Calu3 (cell line): Measurements from ENCODE around the gene CLIP4. TPM values are rescaled to one million over a fixed set of nuclear protein-coding genes. Genes with fewer than 3 reads are reported as not detected.

Source experiments
- BruUV-seq: library from RNA; stranded (reverse); fragments of 400-500 nt; replicated peaks from 2 replicates; lab custom pipeline; 2021; lab: Mats Ljungman, UMichigan
- CTCF ChIA-PET: fragments of 300-600 bp; sonication (Branson Sonifier 250); formaldehyde crosslinking; loops from one replicate; lab custom pipeline; 2022; ENCODE audit warnings: antibody characterized with exemption; lab: Charles Lee
- DNase-seq: peaks from one replicate; pipeline ENCODE4 v3.0.0; 2022
- H3K27ac Mint-ChIP-seq: one replicate; pipeline ENCODE4 v1.8.0; 2022; ENCODE audit warnings: mixed read lengths; ENCODE audit not compliant: unreplicated experiment
- H3K27me3 Mint-ChIP-seq: one replicate; pipeline ENCODE4 v1.8.0; 2022; ENCODE audit warnings: mixed read lengths; ENCODE audit not compliant: unreplicated experiment
- H3K36me3 Mint-ChIP-seq: one replicate; pipeline ENCODE4 v1.8.0; 2022; ENCODE audit warnings: mild to moderate bottlenecking, moderate library complexity, mixed read lengths; ENCODE audit not compliant: insufficient read depth, unreplicated experiment
- H3K4me1 Mint-ChIP-seq: one replicate; pipeline ENCODE4 v1.8.0; 2022; ENCODE audit warnings: mild to moderate bottlenecking, low read depth, mixed read lengths; ENCODE audit not compliant: unreplicated experiment
- H3K4me3 Mint-ChIP-seq: one replicate; pipeline ENCODE4 v1.8.0; 2022; ENCODE audit warnings: mild to moderate bottlenecking, low read depth, moderate library complexity, mixed read lengths; ENCODE audit not compliant: unreplicated experiment
- H3K9me3 Mint-ChIP-seq: one replicate; pipeline ENCODE4 v1.8.0; 2022; ENCODE audit warnings: low read depth, mixed read lengths; ENCODE audit not compliant: unreplicated experiment
- intact Hi-C: fragments of 100-400 bp; cut with micrococcal nuclease; formaldehyde crosslinking; loops from one replicate; pipeline ENCODE4 v1.10.0; 2022; ENCODE audit not compliant: unreplicated experiment
- total RNA-seq: library from RNA; stranded (reverse); gene quantifications from 2 replicates; pipeline ENCODE4 v1.2.3, GENCODE V29; 2022
- TF ChIP-seq, protein P1 (sequence below): fragments of 200-600 bp; IDR thresholded peaks from one replicate; pipeline ENCODE4 v1.8.0; 2022; ENCODE audit warnings: antibody characterized with exemption; ENCODE audit not compliant: unreplicated experiment

Gene CLIP4
- total RNA-seq, 1 experiment from 2014 or later = 184 TPM

DNA sequence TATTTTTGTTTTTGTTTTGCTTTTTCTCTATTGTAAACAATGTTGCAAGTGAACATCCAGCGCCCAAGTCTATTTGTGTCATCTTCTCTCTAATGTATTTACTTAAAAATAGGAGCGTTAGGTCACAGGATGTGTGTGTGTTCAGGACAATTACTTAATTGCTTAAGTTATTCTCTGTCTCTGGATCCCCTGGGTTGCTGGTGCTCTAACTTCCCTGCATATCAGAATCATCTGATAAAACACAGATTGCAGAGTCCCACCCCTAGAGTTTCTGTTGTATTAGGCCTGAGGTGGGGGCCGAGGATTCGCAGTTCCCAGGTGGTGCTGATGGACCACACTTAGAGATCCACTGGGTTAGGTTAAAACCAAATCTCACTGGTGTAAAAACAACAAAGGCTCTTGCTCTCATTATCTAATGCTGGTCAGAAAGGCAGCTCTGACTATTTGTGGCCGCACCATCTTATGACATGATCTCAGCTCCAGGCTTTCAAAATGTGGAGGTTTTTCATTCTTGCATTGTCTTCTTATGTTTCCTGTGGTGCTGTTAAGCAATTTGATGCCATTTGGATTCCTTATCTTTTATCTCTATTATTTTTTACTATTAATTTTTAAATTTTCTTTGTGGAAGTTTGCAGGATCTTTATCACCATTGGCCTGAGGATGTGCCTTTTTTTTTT, 87.7 kb downstream of the CLIP4 start:
- DNase-seq = no peak
- Mint-ChIP-seq H3K27ac (peak overlapping the region; percentile 31), H3K4me1 (no peaks in the 10 kb centered on the region), H3K9me3 (no peaks in the 10 kb centered on the region), H3K4me3 (no peak overlapping the region), H3K36me3 (peaks cover 86% of the 10 kb centered on the region), H3K27me3 (no peaks in the 10 kb centered on the region)
- BruUV-seq = no TSS peak
- CTCF ChIA-PET = interaction anchor here (0.7 kb wide), 1 partner anchor 135 kb away, joined by 5 read pairs; no protein-coding TSS in a partner anchor
- TF ChIP-seq, protein P1, sequence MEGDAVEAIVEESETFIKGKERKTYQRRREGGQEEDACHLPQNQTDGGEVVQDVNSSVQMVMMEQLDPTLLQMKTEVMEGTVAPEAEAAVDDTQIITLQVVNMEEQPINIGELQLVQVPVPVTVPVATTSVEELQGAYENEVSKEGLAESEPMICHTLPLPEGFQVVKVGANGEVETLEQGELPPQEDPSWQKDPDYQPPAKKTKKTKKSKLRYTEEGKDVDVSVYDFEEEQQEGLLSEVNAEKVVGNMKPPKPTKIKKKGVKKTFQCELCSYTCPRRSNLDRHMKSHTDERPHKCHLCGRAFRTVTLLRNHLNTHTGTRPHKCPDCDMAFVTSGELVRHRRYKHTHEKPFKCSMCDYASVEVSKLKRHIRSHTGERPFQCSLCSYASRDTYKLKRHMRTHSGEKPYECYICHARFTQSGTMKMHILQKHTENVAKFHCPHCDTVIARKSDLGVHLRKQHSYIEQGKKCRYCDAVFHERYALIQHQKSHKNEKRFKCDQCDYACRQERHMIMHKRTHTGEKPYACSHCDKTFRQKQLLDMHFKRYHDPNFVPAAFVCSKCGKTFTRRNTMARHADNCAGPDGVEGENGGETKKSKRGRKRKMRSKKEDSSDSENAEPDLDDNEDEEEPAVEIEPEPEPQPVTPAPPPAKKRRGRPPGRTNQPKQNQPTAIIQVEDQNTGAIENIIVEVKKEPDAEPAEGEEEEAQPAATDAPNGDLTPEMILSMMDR = no peak
- intact Hi-C loops = no loop called here

GRCh38 chr2:29206941-29207340, 91.7 kb downstream of the CLIP4 start:
- Mint-ChIP-seq H3K4me1 (no peaks in the 10 kb centered on the region), H3K36me3 (peaks cover 84% of the 10 kb centered on the region), H3K27me3 (no peaks in the 10 kb centered on the region), H3K4me3 (no peak overlapping the region), H3K9me3 (no peaks in the 10 kb centered on the region), H3K27ac (peak overlapping the region; percentile 54)
- TF ChIP-seq, protein P1 = no peak
- no peak for DNase-seq
- BruUV-seq = no TSS peak
- CTCF ChIA-PET = interaction anchor here (1.0 kb wide), 1 partner anchor 11 kb away, joined by 3 read pairs; no protein-coding TSS in a partner anchor
- intact Hi-C loops = no loop called here

DNA sequence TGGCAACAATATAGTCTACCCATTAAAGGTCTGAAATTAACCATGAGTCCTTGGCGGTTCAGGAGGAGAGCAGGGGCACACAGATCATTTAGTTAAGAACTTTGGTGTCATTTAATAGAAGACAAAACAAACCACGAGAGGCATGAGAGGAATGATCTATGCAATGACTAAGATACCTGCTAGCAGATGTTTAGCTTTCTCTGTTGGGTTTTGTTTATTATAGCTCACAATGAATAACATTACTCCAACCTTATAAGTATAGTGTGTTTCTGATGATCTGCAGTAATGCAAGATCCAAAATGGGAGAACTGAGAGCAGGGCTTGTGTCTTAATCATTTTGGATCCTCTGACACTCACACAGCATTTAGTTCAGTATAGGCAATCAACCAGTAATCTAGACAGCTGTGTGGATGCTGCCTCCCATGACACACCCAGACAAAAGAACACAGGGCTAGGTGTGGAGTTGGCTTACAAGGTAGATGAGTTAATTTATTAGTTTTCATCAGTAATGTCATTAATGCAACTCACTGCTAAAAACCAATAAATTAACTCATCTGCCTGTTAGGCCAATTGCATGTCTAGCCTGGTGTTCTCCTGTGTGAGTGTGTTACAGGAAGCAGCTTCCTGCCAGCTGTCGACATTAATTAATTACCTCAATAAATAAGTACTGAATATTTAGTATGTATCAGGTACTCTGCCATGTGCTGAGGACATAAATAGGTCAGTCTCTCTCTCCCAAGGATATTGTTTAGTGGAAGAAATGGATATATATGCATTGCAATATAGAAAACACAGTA, 92.3 kb downstream of the CLIP4 start:
- BruUV-seq = no TSS peak
- no peaks in the 10 kb centered on the region for H3K9me3 Mint-ChIP-seq
- H3K4me3 Mint-ChIP-seq = no peak overlapping the region
- no peak for DNase-seq
- H3K27me3 Mint-ChIP-seq = no peaks in the 10 kb centered on the region
- TF ChIP-seq, protein P1 = no peak
- peaks cover 84% of the 10 kb centered on the region for H3K36me3 Mint-ChIP-seq
- CTCF ChIA-PET = interaction anchor here (1.0 kb wide), 1 partner anchor 11 kb away, joined by 3 read pairs; no protein-coding TSS in a partner anchor
- intact Hi-C loops = no loop called here
- peak overlapping the region; percentile 54 for H3K27ac Mint-ChIP-seq
- no peaks in the 10 kb centered on the region for H3K4me1 Mint-ChIP-seq

GRCh38 chr2:29209551-29209950, 94.3 kb downstream of the CLIP4 start:
- intact Hi-C loops = no loop called here
- H3K9me3 Mint-ChIP-seq = no peaks in the 10 kb centered on the region
- TF ChIP-seq, protein P1 = no peak
- no peak for DNase-seq
- H3K27ac Mint-ChIP-seq = peak overlapping the region; percentile 23
- no peak overlapping the region for H3K4me3 Mint-ChIP-seq
- H3K4me1 Mint-ChIP-seq = no peaks in the 10 kb centered on the region
- H3K27me3 Mint-ChIP-seq = no peaks in the 10 kb centered on the region
- peaks cover 83% of the 10 kb centered on the region for H3K36me3 Mint-ChIP-seq
- no TSS peak for BruUV-seq
- CTCF ChIA-PET = no interaction called here
